Stimulated activated CD8-positive, alpha-beta memory T cell treated with anti-CD3 and anti-CD28 coated beads, Interleukin-4, amount 100 ng/mL, for 1 hour (primary cell): ENCODE measurements around the gene MCTP2.
"Not testable (repeated sequence)": the region's sequence is repeated elsewhere in the genome, so short reads cannot be mapped to it uniquely, and the experiment has no call there.

Source experiments
- DNase-seq, 2 donors: peaks; one replicate each; pipeline ENCODE4 v3.0.0-alpha.2; 2020; ENCODE audit warnings: low read depth in 2 of 2, low spot score in 1 of 2

The MCTP2 gene

DNA sequence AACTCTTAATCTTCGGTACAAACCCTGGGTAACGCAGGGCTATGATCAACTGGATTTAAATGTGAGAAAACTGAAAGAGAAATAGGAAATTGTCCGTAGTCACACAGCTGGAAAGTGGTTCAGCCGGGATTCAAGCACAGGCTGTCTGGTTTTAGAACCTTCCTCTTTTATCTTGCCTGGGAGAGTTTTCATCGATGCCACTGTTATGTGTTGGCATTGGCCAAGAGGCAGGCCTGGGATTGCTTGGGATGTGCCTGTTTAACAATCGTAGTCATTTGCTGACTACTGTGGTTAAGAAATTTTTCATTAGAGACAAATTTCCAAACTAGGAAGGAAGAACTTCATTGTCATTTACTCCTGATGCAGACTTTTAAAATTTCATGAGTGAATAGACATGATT lies 4.3 kb downstream of the MCTP2 start:
- no peak for DNase-seq

DNA sequence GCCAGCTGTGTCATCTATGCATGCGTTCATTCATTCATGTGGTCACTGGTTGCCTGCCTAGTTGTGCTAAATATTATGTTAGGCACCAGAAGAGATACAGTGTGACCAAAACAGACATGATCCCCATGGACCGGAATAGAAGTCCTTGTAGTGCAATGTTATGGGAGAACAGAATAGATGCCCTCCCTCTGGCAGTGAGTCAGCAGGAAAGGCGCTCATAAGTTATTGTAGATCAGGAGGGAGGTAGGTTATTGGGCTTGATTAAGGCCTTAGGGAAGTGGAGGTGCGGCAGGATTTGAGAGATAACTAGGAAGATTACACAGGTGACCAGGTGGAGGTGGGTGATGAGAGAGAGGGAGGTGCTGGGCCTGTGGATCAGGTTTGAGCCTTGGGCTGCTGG lies 5.2 kb downstream of the MCTP2 start:
- DNase-seq: no peak

DNA sequence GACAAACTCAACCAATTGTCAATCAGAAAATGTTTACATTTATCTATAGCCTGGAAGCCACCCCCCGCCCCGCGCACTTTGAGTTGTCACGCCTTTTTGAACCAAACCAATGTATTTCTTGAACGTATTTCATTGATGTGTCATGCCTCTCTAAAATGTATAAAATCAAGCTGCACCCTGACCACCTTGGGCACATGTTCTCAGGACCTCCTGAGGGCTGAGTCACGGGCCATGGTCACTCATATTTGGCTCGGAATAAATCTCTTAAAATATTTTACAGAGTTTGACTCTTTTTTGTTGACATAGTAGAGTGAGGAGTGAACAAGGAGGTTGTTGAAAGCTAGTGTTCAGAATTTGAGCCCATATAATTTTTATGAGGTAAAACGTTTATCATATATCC lies 6.5 kb downstream of the MCTP2 start:
- no peak for DNase-seq

DNA sequence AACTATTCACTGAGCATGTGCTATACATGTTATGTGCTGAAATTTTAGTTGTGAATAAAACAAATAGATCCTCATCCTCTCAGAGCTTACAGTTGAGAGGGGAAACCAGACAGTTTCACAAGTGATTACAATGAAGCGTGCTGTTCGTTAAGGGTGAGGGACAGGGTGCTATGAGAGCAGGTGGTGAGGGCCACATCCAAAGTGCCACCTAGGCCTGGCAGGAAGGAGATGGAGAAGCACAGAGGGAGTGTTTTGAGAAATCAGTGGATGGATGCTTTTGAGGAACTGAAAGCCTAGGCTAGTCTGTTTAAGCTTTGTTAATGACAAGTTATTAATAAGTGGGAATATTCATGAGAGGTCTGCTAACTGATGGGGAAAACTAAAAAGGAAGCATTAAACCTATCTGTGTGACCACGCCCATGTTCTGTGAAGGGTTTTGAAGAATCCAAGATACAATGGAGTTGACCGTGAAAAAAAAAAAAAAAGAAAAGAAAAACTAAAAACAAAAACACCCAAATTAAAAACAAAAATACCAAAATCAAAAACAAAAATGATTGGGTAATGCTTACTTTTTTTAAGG lies 7.3 kb downstream of the MCTP2 start:
- no peak for DNase-seq

DNA sequence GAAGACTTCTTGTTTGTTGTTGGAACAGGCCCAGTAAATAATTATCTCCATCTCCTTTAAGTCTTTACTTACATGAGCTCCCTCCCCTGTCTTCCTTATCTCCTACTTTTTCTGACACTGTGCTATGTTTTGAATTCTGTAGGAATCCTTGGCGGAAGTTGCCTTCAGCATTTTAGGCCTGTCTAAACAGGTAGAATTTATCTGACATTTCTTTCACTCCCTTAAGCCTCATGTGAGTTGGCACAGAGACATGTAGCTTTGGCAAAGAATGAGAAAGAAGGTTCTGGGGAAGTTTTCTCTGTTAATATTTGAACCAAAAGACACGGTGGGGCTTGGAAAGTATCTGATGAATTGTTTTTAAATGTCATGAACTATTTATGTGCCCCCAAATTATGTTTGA lies 8.1 kb downstream of the MCTP2 start:
- DNase-seq: no peak

DNA sequence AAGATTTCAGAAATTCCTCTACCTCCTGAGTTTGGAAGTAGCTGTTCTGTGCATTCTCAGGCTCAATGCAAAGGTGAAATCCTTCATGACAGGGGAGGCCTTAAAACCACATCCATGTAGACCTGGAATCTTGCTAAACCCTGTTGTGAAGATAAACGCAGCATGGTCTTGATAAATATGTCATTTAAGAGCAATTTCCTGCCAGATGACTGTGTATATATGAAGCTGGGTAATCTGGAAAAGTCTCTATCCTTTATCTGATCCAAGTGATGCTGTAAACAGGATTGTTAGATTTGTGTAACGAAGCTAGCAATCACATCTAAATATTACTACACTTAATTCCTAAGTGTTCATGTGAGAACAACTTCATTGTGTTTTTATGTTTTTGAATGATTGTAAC lies 9.1 kb downstream of the MCTP2 start:
- no peak for DNase-seq

DNA sequence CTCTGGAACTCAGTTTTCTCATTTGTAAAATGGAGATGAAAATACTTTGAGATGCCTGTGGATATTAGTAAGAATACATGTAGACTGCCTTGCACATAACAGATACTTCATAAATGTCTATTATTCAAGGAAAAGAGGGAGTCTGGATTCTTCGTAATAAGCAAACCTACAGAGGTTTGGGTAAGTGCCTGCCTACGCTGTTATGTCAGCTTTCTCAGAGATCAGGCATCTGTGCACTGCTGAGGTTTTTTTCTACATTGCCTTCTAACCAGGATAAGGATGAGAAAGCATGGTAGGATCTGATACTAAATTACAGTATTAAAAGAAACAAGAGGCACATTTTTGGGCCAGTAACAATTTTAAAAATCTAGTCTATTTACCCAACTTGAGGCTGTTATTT lies 10.9 kb downstream of the MCTP2 start:
- DNase-seq: no peak

DNA sequence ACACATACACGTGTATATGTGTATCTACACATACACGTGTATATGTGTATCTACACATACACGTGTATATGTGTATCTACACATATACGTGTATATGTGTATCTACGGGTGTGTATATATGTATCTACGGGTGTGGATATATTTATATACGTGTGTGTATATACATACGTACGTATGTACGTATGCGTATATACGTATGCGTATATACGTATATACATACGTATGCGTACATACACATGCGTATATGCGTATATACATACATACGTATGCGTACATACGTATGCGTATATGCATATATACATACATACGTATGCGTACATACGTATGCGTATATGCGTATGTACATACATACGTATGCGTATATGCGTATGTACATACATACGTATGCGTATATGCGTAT lies 11.6 kb downstream of the MCTP2 start:
- not testable (repeated sequence) for DNase-seq

DNA sequence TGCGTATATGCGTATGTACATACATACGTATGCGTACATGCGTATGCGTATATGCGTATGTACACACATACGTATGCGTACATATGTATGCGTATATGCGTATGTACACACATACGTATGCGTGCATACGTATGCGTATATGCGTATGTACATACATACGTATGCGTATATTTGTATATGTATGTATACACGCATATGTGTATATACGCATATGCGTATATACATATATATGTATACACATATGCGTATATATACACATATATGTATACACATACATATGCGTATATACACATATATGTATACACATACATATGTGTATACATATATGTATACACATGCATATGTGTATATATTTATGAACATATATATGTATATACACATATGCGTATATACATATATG lies 12.1 kb downstream of the MCTP2 start:
- DNase-seq: no peak

DNA sequence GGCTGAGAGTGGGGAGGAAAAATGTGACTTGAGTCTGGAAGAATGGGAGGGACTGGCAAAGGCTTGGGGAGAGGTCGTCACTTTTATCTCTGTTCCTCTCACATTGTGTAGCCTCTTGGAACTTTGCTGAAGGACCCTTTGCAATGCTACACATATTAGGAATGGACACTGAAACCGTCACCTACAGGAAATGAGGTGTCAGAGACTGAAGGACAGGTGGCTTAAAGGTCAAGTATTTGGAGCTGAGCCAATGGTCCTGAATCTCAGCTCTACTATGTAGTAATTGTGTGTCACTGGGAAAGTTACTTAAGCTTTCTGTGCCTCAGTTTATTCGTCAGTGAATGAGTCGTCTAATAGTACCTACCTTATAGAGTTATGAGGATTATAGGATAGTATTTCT lies 14.7 kb downstream of the MCTP2 start:
- DNase-seq: no peak

DNA sequence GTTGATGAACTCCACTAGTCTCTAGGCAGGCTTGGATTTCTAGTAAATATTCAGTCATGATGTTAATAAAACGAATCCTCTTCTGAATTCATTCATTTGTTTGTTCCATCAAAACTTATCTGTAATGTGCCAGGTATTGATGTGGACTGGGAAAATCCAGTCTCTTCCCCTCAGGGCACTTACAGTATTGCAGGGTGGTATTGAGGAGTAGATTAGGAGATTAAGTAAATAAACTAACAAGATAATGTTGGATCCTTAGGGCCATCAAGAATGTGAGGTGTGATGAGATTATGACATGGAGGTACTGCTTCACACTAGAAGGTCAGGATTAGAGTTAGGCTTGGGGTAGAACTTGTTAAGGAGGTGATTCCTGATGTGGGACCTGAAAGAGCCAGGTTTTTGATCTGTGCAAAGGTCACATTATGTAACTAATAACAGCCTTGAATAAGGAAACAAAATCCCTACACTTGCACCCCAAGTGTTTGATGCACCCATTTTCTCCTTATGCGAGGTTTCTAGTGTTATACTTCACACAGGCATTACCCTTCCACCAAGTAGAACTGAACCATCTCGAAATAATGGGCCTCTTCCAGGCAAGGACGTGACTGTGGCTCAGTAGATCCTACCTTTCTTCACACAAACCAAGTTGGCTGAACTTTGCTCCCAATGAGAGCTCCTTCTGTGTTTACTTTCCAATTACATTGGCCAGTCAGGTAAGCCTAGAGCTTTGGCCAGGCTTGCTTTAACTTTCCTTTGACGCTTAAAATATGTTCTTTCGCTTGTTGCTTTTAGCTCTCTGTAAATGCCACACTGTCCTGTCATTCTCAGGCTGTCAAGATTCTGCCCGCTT lies 16.7 kb downstream of the MCTP2 start:
- no peak for DNase-seq

DNA sequence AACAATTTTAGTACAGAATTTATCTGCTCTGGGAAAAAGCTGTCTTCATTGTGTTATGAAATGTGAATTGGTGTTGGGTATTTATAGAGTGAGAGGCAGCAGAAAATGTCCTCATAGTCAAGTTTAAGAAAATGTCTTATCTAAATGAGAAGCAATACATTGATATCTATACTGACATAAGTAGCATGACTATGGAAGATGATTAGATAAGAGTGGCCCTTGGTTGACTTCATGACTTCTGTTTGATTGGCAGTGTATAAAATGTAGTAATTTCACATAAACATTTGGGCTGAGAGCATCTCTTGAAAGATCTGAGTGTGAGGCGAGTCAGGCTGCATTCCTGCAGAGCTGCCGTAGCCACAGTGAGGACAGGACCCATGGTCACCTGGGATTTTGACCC lies 19.4 kb downstream of the MCTP2 start:
- DNase-seq: no peak

DNA sequence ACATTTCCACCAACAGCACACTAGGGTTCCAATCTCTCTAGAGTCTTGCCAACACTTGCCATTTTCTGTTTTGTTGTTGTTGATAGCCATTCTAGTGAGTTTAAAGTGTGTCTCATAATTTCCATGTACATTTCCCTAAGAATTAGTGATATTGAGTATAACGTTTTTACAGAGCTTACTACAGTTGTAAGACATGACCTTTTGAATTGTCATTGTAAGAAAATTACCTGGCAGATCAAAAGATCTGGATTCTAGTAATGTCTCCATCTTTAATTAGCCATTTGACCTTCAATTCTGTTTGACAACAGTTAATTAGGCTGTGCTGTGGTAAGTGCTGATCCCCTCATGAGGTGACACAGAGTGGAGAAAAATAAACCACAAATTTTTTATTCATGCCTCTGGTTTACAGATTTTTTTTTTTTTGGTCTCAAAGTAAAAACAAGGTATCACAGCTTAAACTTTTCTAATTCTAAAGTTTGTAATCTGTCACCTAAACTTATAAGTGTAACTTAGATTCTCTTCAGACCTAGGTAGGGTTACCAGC lies 20.9 kb downstream of the MCTP2 start:
- no peak for DNase-seq

DNA sequence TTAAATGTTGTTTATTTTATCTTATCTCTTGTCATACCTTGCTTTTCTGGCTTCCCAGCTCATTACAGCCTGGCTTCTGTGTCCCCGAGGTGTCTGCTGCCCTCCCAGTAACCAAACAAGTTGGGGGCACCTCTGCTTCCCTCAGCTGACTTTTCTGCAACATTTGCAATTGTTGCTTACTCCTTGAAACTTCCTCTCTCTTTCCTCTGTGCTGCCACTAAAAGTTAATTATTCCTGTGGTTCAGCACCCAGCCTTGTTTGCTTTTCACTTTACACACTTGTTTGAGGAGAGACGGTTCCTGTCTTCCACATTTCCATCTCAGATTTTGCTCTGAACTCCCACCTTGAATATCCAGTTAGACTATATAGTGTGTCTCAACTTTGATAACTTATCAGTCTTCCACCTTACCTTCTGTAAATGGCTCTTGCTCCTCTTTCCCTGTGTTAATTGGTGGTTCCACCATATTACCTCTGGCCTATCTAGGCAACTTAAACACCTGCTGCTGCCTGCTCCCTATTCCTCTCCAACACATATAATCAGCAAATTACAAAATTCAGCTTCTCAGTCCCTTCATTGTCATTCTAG lies 21.6 kb downstream of the MCTP2 start:
- no peak for DNase-seq

DNA sequence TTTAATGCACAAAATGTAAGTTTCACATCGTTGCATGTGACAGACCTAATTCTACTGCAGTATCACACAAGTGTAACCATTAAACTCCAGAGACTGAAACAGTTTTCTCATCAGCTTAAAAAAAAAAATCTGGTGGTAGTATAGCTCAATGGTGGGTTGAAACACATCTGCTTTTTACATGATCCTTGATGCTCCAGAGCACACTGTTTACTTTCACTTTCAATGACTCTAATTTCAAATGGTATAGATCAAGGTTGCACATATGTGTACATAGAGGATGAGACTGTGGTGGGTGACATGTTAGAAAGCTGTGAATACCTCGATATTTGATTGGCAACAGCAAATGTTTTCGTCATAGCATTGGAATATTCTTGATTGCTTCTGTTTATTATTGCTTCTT lies 22.4 kb downstream of the MCTP2 start:
- no peak for DNase-seq

DNA sequence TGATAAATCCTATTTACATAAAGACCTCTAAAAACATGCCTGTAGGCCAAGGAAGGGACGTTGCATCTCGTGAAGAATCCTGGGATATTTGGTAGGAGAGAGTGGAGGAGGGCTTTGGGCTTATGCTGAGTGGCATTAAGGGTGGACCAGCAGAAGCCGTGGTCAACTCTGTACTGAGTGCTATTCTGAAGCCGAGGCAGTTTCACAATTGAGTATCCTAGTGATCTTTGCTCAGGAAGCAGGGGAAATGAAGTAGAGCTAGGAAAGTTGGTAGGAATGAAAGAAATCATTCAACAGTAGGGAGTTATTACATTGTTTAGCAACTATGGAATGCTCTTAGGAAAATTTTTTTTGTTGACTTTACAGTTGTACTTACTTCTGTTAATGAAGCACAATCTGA lies 24.2 kb downstream of the MCTP2 start:
- DNase-seq: no peak

DNA sequence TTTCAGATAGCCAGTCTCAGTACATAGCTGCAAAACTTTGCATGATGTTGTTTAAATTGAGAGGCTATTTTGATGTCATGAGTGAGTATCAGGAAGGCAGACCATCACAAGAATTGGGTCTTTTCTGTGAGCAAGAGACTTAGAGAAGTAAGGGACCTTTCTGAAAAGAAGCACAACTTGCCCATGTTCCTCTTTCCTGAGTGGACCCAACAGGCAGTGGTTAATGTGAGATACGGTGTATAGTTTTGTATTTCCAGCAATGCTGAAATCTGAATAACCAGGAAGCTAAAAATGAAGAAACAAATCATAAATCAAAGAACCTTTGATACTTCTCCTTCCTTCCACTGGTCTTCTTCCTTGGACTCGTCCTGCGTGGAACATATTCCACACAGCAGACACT lies 25.1 kb downstream of the MCTP2 start:
- DNase-seq: no peak

DNA sequence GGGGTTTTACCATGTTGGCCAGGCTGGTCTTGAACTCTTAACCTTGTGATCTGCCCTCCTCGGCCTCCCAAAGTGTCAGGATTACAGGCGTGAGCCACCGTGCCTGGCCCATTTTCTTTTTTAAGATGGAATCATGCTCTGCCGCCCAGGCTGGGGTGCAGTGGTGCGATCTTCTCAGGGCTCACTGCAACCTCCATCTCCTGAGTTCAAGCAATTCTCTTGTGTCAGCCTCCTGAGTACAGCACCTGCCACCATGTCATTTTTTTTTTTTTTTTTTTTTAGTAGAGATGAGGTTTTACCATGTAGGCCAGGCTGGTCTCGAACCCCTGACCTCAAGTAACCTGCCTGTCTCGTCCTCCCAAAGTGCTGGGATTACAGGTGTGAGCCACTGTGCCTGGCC lies 26.4 kb downstream of the MCTP2 start:
- not testable (repeated sequence) for DNase-seq

DNA sequence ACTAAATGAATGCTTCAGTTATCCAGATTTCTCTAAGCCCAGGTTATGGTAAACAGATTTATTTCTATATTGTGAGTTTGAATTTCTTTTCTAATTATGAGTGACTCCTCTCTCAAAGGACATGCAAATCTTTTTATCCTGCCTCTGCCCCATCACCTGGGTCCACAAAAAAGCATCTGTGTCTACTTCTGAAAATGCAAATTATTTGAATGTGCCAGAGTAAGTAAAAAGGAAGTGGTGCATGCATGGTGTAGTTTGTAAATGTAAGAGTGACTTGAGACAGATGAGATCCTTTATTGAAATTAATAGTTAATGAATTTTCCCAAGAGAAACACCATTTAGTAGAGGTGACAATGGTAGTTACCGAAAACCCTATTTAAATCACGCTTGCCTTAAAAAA lies 26.9 kb downstream of the MCTP2 start:
- DNase-seq: no peak

DNA sequence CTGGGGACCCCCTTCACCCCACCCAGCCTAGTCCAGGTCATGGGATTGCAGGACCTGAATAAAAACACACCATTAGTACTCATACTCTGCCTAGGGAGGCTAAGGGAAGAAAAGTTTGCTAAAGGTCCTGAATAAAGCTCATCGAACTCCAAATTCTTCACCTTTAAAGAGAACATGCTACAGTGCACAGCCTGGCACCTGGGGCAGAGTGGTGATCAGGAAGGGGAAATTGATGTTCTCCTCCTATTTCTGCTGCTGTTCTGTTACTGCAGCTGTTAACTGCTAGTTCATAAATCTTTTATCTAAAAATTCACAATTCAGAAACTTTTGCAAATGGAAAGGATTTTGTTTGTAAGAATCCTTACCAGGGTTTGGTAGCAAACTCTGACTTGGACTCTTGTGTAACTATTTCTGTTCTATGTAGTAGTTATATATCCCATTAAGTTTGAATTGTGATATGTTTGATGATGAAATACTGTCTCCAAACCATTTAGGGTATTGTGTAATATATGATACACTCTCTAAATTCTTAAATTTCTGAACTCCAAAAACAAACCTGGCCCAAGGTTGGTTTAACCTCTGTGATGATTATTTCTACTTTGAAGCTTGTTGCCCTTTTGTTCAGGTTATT lies 27.9 kb downstream of the MCTP2 start:
- DNase-seq: no peak

DNA sequence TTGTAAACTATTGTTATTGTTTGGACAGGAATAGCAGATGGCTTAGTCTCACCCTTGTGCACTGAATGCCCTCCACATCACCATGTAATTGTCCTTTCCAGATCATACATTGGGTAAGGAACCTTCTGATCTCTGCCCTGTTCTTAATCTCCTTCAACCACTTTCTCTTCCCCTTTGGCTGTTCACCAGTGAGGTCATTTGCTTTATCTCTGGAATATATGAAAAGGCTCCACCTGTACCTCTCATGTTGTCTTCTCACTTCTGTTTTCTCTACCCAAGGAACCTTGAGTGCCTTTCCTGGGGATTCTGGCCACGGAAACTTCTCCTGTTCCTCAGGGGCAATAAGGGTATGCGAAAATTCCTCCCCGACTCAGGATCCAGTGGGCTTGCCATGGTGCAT lies 28.5 kb downstream of the MCTP2 start:
- no peak for DNase-seq

DNA sequence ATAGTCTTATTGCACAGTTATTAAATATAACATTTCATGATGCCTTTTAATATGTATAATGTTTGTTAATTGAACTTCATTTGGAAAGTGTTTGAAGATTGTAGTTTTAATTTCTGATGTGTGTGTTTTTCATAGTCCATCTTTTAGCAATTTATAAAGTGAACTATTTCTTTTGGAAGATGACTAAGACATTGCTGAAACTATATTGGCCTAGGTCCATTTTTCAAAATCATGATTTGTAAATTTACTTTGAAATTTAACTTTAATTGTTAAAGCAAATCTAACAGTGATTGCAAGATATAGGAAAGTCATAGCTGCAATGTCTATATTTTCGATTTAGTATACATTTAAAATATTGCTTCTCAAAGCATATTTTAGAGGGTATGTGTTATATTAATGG lies 30.8 kb downstream of the MCTP2 start:
- no peak for DNase-seq
